ENCODE measurements around the gene DOCK10. TPM values are rescaled to one million over a fixed set of nuclear protein-coding genes. Genes with fewer than 3 reads are reported as not detected.

Gene DOCK10
- total RNA-seq, 1 experiment from 2014 or later, result 23.9 TPM

- DNase-seq (ENCODE audit: extremely low read depth, low read depth), result no peak
Measured at GRCh38 chr2:224846686-224847085, 195.6 kb downstream of the DOCK10 start.

GRCh38 chr2:224846161-224846560 is 196.1 kb downstream of the DOCK10 start:
- DNase-seq (ENCODE audit: extremely low read depth, low read depth), result no peak

DNA sequence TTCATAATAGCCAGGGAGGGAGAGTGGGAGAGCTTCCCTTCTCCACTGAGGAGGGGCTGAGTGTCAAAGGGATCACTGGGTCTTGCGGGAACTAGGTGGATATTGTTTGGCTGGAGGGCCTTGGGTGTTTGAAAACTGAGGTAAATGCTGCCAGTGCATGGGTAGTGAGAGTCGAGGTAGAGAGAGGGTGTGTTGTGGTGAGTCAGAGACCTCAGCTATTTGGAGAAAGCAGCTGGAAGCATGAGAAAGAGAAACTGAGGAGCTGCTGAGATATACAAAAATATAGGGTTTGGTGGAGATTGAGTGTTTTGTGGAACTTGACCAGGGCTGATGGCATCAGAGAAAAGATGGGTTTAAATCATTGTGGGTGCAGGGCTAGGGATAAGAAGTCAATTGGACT is 199.1 kb downstream of the DOCK10 start:
- no peak for DNase-seq (ENCODE audit: extremely low read depth, low read depth)

GRCh38 chr2:224841910-224842309 is 200.4 kb downstream of the DOCK10 start:
- no peak for DNase-seq (ENCODE audit: extremely low read depth, low read depth)

- no peak for DNase-seq (ENCODE audit: extremely low read depth, low read depth)
Measured at GRCh38 chr2:224838335-224838734, 203.9 kb downstream of the DOCK10 start.

DNA sequence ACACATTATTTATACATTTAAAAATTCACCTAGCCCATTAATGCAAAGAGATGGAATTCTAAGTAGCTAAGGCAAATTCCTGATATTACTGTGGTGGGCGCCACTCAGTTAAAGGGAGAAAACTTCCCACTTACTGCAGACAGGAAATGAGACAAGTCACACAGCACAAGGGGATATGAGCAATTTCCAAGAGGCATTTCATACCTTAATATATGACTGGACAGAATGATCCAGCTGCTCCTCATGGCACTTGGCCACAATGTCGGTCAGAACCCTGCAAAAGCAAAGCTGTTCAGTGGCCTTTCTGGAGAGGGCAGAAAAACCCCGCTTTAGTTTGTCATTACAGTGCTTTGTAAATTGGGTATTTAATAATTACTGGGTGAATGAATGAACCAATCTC is 204.7 kb downstream of the DOCK10 start:
- no peak for DNase-seq (ENCODE audit: extremely low read depth, low read depth)

- DNase-seq (ENCODE audit: extremely low read depth, low read depth), result no peak
Measured at GRCh38 chr2:224837066-224837465, 205.2 kb downstream of the DOCK10 start.

- no peak for DNase-seq (ENCODE audit: extremely low read depth, low read depth)
Measured at GRCh38 chr2:224836263-224836662, 206.0 kb downstream of the DOCK10 start.

GRCh38 chr2:224835405-224835804 is 206.9 kb downstream of the DOCK10 start:
- no peak for DNase-seq (ENCODE audit: extremely low read depth, low read depth)

DNA sequence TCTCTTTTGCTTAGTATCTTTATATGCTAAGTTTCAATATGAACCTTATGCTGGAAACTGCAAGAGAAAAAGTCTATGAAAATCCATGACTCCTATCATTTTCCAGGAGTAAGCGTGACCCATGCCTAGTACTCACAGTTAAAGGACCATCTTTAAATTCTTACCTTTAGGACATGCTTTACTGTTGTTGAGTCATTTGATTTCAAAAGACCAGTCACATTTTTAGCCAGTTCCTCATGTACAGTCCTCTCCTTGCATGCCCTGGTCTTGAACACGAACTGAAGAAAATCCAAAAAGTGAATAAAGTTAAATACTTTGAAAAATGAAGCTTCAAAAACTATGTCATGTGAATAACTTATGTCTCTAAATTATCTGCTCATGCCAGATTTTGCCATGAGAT is 208.3 kb downstream of the DOCK10 start:
- DNase-seq (ENCODE audit: extremely low read depth, low read depth), result no peak

- DNase-seq (ENCODE audit: extremely low read depth, low read depth), result no peak
Measured at GRCh38 chr2:224832207-224832606, 210.1 kb downstream of the DOCK10 start.

- DNase-seq (ENCODE audit: extremely low read depth, low read depth), result no peak
Measured at GRCh38 chr2:224831530-224831929, 210.7 kb downstream of the DOCK10 start.

- no peak for DNase-seq (ENCODE audit: extremely low read depth, low read depth)
Measured at GRCh38 chr2:224820283-224820991, 221.8 kb downstream of the DOCK10 start.

DNA sequence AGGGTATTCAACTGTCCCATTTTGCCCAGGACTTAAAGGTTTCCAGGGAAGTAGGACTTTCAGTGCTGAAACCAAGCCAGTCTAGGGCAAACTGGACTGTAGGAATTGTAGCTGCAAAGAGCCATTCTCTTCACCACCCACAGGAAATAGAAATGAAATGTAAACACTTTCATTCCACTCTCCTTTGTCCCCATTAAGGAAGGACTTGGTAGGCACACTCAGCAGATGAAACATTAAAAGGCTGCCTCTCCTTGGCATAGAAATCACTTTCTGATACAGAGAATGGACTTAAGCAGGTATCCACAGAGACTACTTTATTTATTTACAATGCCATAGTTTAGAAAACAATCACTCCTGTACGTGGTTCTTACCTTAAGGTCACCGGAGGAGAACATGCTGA is 223.2 kb downstream of the DOCK10 start:
- no peak for DNase-seq (ENCODE audit: extremely low read depth, low read depth)

GRCh38 chr2:224817676-224818075 is 224.6 kb downstream of the DOCK10 start:
- DNase-seq (ENCODE audit: extremely low read depth, low read depth), result no peak

- no peak for DNase-seq (ENCODE audit: extremely low read depth, low read depth)
Measured at GRCh38 chr2:224816816-224817215, 225.5 kb downstream of the DOCK10 start.

- DNase-seq (ENCODE audit: extremely low read depth, low read depth), result no peak
Measured at GRCh38 chr2:224813578-224813977, 228.7 kb downstream of the DOCK10 start.

DNA sequence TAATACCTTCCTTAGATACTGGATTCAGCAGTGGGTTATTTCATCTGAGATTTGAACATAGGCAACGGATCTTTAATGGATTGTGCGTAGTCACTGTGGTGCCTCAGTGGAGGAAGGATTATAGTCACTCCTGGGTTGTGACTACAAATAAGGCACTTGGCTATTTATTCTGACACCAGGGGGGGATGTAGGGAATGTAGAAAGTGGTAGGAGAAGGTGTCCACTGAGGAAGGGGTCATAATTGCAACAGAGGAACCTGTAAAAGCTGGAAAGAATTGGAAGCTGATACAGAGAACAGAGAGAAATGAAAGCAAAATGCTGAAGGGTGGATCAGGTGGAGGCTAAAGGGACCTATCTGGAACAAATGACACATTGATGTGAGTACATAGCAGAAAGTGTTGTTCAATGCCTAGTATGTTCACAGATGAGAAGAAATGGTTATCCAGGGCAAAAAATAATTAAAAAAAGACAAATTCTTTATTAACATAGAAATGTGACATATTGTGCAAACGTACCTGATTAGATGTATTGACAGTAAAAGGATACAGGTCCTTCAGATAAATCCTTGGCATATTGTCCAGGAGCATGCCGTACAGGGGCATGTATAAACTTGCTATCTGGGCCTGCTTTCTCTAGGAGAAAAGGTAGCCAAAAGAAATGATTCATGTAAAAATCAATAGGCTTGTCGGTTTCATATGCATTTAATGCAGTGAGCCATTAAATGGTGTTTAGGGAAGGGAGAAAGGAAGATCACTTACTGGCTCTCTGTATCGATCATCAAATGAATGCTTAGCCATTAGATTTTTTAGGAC is 234.9 kb downstream of the DOCK10 start:
- no peak for DNase-seq (ENCODE audit: extremely low read depth, low read depth)

DNA sequence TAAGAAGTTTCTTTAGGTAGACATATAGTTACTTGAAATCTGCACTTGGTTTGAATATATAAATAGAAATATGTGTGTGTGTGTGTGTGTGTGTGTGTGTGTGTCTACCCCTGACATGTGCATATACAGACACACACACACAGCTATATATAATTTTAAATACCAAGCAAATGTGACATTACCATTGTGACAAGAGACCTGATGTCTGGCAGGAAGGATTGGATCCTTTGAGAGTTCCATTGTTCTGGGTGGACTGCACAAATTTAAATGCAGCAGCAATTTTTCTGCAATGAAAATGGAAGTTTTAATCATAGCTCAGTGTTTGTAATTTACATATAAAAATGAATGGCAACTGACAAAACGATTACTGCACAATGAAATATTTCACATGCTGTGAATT is 238.3 kb downstream of the DOCK10 start:
- DNase-seq (ENCODE audit: extremely low read depth, low read depth), result no peak

- no peak for DNase-seq (ENCODE audit: extremely low read depth, low read depth)
Measured at GRCh38 chr2:224802407-224802806, 239.9 kb downstream of the DOCK10 start.

- no peak for DNase-seq (ENCODE audit: extremely low read depth, low read depth)
Measured at GRCh38 chr2:224801360-224801759, 240.9 kb downstream of the DOCK10 start.

DNA sequence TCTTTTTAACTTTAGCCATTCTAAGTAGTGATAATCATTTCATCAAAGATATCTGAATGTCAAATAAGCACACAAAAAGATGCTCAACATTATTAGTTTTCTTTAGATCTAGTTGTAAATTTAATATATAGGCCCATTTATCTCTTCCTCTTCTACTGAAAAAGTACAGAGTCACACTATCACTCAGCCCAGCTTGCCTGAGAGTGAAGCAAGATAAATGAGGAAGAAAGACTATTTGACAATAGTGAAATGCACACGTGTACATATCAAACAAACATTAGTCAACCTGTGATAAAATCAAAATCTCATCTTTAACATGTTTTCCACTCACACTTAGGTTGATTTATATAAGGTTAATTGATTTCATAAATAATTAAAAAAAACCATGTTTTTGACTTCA is 242.6 kb downstream of the DOCK10 start:
- no peak for DNase-seq (ENCODE audit: extremely low read depth, low read depth)
